PC-9 (cell line): ENCODE data around the gene CTSH. TPM values are rescaled to one million over a fixed set of nuclear protein-coding genes. Genes with fewer than 3 reads are reported as not detected.
A peak's percentile ranks its signal among the peaks of the same experiment; 100 is the strongest.
"Not testable (repeated sequence)": the region's sequence is repeated elsewhere in the genome, so short reads cannot be mapped to it uniquely, and the experiment has no call there.

Experiments used
- BruUV-seq: library from RNA; stranded (reverse); fragments of 400-500 nt; replicated peaks from 2 replicates; lab custom pipeline; 2021; lab: Mats Ljungman, UMichigan
- CTCF ChIA-PET: fragments of 300-600 bp; sonication (Branson Sonifier 250); formaldehyde crosslinking; loops from one replicate; lab custom pipeline; 2022; ENCODE audit warnings: antibody characterized with exemption; lab: Charles Lee
- POLR2A ChIA-PET: fragments of 300-600 bp; sonication (Branson Sonifier 250); formaldehyde crosslinking; loops from one replicate; lab custom pipeline; 2022; ENCODE audit warnings: antibody characterized with exemption; ENCODE audit not compliant: unreplicated experiment; lab: Charles Lee
- DNase-seq, 2 experiments: peaks; one replicate each; pipeline versions ENCODE4 v3.0.0 to v3.0.0-alpha.2; 2015 to 2022; ENCODE audit warnings: mixed read lengths in 1 of 2
- H2AFZ ChIP-seq: fragments of 200-600 bp; sonication (generic); 2 replicates; pipeline ENCODE4 v1.8.1; 2017; ENCODE audit warnings: antibody characterized with exemption
- H3F3A ChIP-seq: fragments of 200-600 bp; sonication (generic); 2 replicates; pipeline ENCODE4 v1.8.1; 2017; ENCODE audit warnings: antibody characterized with exemption, mild to moderate bottlenecking, low read depth; ENCODE audit not compliant: insufficient read depth
- H3K27ac ChIP-seq: fragments of 200-600 bp; sonication (generic); 2 replicates; pipeline ENCODE4 v1.6.1; 2016; ENCODE audit warnings: mixed run types
- H3K27me3 ChIP-seq: fragments of 200-600 bp; sonication (generic); 2 replicates; pipeline ENCODE4 v1.6.1; 2016; ENCODE audit warnings: low read depth, mixed run types; ENCODE audit not compliant: insufficient read depth
- H3K36me3 ChIP-seq: fragments of 200-600 bp; sonication (generic); 2 replicates; pipeline ENCODE4 v1.6.1; 2016; ENCODE audit warnings: low read depth, mixed run types
- H3K4me1 ChIP-seq: fragments of 200-600 bp; sonication (generic); replicated peaks from 2 replicates; pipeline ENCODE4 v1.6.1; 2016; ENCODE audit warnings: mixed run types; ENCODE audit not compliant: insufficient read depth
- H3K4me2 ChIP-seq: fragments of 200-600 bp; sonication (generic); 2 replicates; pipeline ENCODE4 v1.6.1; 2017; ENCODE audit warnings: mixed run types
- H3K4me3 ChIP-seq: fragments of 200-600 bp; sonication (generic); 2 replicates; pipeline ENCODE4 v1.6.1; 2016; ENCODE audit warnings: mixed run types
- H3K79me2 ChIP-seq: fragments of 200-600 bp; sonication (generic); 2 replicates; pipeline ENCODE4 v1.6.1; 2017; ENCODE audit warnings: low read depth, mixed run types
- H3K9me2 ChIP-seq: fragments of 200-600 bp; sonication (generic); 2 replicates; pipeline ENCODE4 v1.8.1; 2017; ENCODE audit warnings: mild to moderate bottlenecking; ENCODE audit not compliant: insufficient read depth
- H3K9me3 ChIP-seq: fragments of 200-600 bp; sonication (generic); 2 replicates; pipeline ENCODE4 v1.8.1; 2016; ENCODE audit warnings: low read depth; ENCODE audit not compliant: insufficient read depth
- H4K20me1 ChIP-seq: fragments of 200-600 bp; sonication (generic); 2 replicates; pipeline ENCODE4 v1.8.1; 2017; ENCODE audit not compliant: insufficient read depth
- EZH2 ChIP-seq: fragments of 200-600 bp; sonication (generic); IDR thresholded peaks from 2 replicates; pipeline ENCODE4 v1.8.0; 2017; ENCODE audit warnings: antibody characterized with exemption, low read depth
- intact Hi-C: fragments of 100-400 bp; cut with micrococcal nuclease; formaldehyde crosslinking; loops from one replicate; pipeline ENCODE4 v1.10.0; 2022; ENCODE audit not compliant: unreplicated experiment
- total RNA-seq: library from RNA; stranded (reverse); gene quantifications from 2 replicates; pipeline ENCODE4 v1.2.3, GENCODE V29; 2021
- TF ChIP-seq, protein P1 (sequence below): fragments of 200-600 bp; sonication (generic); conservative IDR thresholded peaks from 2 replicates; pipeline ENCODE4 v1.6.1; 2017; ENCODE audit warnings: mixed run types, antibody characterized with exemption, mild to moderate bottlenecking, moderate library complexity

CTSH gene
- total RNA-seq, 1 experiment from 2014 or later: 101 TPM

- ChIA-PET CTCF (interaction anchor here (0.6 kb wide), 1 partner anchor 90 kb away, joined by 3 read pairs; no protein-coding TSS in a partner anchor), POLR2A (interaction anchor here (0.6 to 0.7 kb wide), 5 partner anchors 23 to 212 kb away, joined by 7 to 23 read pairs (median 10); no protein-coding TSS in a partner anchor)
- Histone ChIP-seq H3K9me3 (no peaks in the 10 kb centered on the region), H3K79me2 (peaks cover 54% of the 10 kb centered on the region), H3K27ac (peak overlapping the region; percentile 99), H3F3A (peaks cover 20% of the 10 kb centered on the region), H3K4me1 (peaks cover 33% of the 10 kb centered on the region), H3K9me2 (no peaks in the 10 kb centered on the region), H3K36me3 (peaks cover 4% of the 10 kb centered on the region; the same call in 1 of the 2 replicates), H4K20me1 (peaks cover 44% of the 10 kb centered on the region), H3K4me3 (peak overlapping the region; percentile 100), H3K4me2 (peak overlapping the region; percentile 90), H2AFZ (peak overlapping the region; percentile 79), H3K27me3 (no peaks in the 10 kb centered on the region)
- intact Hi-C loops: loop anchor here (1.0 kb wide), 2 partner anchors 13 to 106 kb away; no protein-coding TSS in a partner anchor
- TF ChIP-seq, protein P1, sequence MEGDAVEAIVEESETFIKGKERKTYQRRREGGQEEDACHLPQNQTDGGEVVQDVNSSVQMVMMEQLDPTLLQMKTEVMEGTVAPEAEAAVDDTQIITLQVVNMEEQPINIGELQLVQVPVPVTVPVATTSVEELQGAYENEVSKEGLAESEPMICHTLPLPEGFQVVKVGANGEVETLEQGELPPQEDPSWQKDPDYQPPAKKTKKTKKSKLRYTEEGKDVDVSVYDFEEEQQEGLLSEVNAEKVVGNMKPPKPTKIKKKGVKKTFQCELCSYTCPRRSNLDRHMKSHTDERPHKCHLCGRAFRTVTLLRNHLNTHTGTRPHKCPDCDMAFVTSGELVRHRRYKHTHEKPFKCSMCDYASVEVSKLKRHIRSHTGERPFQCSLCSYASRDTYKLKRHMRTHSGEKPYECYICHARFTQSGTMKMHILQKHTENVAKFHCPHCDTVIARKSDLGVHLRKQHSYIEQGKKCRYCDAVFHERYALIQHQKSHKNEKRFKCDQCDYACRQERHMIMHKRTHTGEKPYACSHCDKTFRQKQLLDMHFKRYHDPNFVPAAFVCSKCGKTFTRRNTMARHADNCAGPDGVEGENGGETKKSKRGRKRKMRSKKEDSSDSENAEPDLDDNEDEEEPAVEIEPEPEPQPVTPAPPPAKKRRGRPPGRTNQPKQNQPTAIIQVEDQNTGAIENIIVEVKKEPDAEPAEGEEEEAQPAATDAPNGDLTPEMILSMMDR: peak; percentile 50; the same call in 1 of the 2 replicates
- no peak for TF ChIP-seq EZH2
- no TSS peak for BruUV-seq
- DNase-seq: peak; percentile 90
Observed at GRCh38 chr15:78872972-78873792, 71.7 kb downstream of the CTSH start.

DNA sequence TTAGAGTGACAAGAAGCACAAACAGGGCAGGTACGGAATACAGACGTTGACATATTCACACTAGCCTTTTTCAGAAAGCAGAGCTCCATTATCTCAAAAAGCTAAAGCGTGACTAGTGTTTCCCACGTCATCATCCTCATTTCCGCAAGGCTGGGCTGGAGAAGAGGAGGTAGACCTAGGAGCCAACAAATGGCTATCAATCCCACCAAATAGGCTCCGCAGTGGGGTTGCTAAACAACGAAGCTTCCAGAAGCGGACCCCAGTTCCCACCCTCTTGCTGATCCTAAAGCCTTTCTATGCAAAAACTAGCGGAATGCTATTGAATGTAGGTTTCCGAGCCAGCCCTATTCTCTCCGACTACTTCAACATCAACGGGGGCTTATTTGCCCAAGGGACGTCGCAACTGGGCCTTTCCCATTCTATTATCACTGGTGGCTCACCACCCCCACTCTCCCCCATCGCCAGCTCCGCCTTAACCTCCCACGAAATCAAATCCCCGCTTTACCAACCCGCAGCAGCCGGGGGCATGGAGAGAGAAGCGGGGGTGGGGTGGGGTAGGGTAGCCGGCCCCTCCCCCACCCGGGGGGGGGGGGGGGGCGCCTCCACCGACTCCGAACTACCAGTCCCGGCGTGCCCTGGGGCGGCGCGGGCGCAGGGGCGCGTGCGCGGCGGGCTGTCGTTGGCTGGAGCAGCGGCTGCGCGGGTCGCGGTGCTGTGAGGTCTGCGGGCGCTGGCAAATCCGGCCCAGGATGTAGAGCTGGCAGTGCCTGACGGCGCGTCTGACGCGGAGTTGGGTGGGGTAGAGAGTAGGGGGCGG lies 72.5 kb downstream of the CTSH start, which contains the start of gene MORF4L1:
Gene MORF4L1, plus strand, starts transcription at position 736 of the 817 bp plus-strand sequence. CDS start 128 bp downstream, outside the sequence.
- peaks cover 25% of the 10 kb centered on the region for H3K4me1 ChIP-seq
- H3K4me2 ChIP-seq: peak within 1 kb of the TSS; percentile 90
- peak within 1 kb of the TSS; percentile 99 for H3K27ac ChIP-seq
- DNase-seq: peak; percentile 80 to 98
- CTCF ChIA-PET: no interaction called here
- H3K79me2 ChIP-seq: peaks cover 46% of the 10 kb centered on the region
- TF ChIP-seq EZH2: no peak
- TF ChIP-seq, protein P1: no peak
- POLR2A ChIA-PET: interaction anchor here (0.6 to 0.7 kb wide), 6 partner anchors 9 to 573 kb away, joined by 3 to 23 read pairs (median 9); partner anchors contain the start of gene SKIC8
- H3F3A ChIP-seq: peaks cover 17% of the 10 kb centered on the region
- H2AFZ ChIP-seq: peak within 1 kb of the TSS; percentile 79
- no peaks in the 10 kb centered on the region for H3K9me3 ChIP-seq
- H3K4me3 ChIP-seq: peak within 1 kb of the TSS; percentile 100
- peaks cover 36% of the 10 kb centered on the region for H4K20me1 ChIP-seq
- intact Hi-C loops: no loop called here
- BruUV-seq: TSS peak; percentile 65
- no peaks in the 10 kb centered on the region for H3K9me2 ChIP-seq
- no peaks in the 10 kb centered on the region for H3K36me3 ChIP-seq
- H3K27me3 ChIP-seq: no peaks in the 10 kb centered on the region

- CTCF ChIA-PET, DNase-seq, H3K27ac ChIP-seq, H3K4me2 ChIP-seq, intact Hi-C loops, H3K4me3 ChIP-seq, H3K9me2 ChIP-seq, H3K9me3 ChIP-seq, H3K36me3 ChIP-seq, H2AFZ ChIP-seq, H3K27me3 ChIP-seq, BruUV-seq: not testable (repeated sequence)
- Histone ChIP-seq H3K4me1 (peaks cover 20% of the 10 kb centered on the region), H3K79me2 (peaks cover 38% of the 10 kb centered on the region), H4K20me1 (peaks cover 28% of the 10 kb centered on the region), H3F3A (peaks cover 17% of the 10 kb centered on the region)
- POLR2A ChIA-PET: interaction anchor here (0.6 to 0.7 kb wide), 4 partner anchors 10 to 572 kb away, joined by 3 to 11 read pairs (median 6); partner anchors contain the start of gene SKIC8
Observed at GRCh38 chr15:78871483-78872127, 73.2 kb downstream of the CTSH start.

Other genes starting within 250 kb of the CTSH start
- 1.3 and 1.9 TPM in 2 replicates for gene ADAMTS7, start 133.6 kb downstream of the CTSH start, total RNA-seq
- gene MORF4L1, start 72.2 kb downstream of the CTSH start, total RNA-seq: 240 and 282 TPM in 2 replicates
- 2.3 and 6.0 TPM in 2 replicates for gene RASGRF1, start 145.7 kb upstream of the CTSH start, total RNA-seq